ENCODE data around the gene ACTR3.

GRCh38 chr2:113861740-113862139 lies 28.1 kb upstream of the ACTR3 start:
- TF ChIP-seq EZH2phosphoT487 (IDR thresholded peaks at IDR 0.05; ENCODE audit: borderline replicate concordance) (no peak), CTCF (conservative IDR thresholded peaks at IDR 0.05; ENCODE audit: low read length) (no peak)

All from Loucy (cell line).